H9 (cell line): ENCODE data around the gene GPR153. TPM values are rescaled to one million over a fixed set of nuclear protein-coding genes. Genes with fewer than 3 reads are reported as not detected.

ENCODE experiments used
- DNase-seq: peaks from one replicate; pipeline ENCODE4 v3.0.0-alpha.2; 2017
- H2AFZ ChIP-seq: one replicate; pipeline ENCODE4 v1.6.1; 2013; ENCODE audit warnings: mild to moderate bottlenecking, low read length, control low read depth, moderate library complexity
- H2AK5ac ChIP-seq: 2 replicates; pipeline ENCODE4 v1.6.1; 2013; ENCODE audit warnings: low read length, control low read depth, mixed read lengths; ENCODE audit not compliant: insufficient read length
- H2BK120ac ChIP-seq: one replicate; pipeline ENCODE4 v1.6.1; 2013; ENCODE audit warnings: low read depth, mild to moderate bottlenecking, low read length, control low read depth, inconsistent platforms; ENCODE audit not compliant: poor library complexity, severe bottlenecking
- H2BK12ac ChIP-seq: 2 replicates; pipeline ENCODE4 v1.6.1; 2013; ENCODE audit warnings: low read length, control low read depth, mixed read lengths, low read depth; ENCODE audit not compliant: insufficient read length
- H2BK15ac ChIP-seq: 2 replicates; pipeline ENCODE4 v1.6.1; 2013; ENCODE audit warnings: low read depth, low read length, control low read depth
- H2BK20ac ChIP-seq: one replicate; pipeline ENCODE4 v1.6.1; 2013; ENCODE audit warnings: low read depth, mild to moderate bottlenecking, low read length, control low read depth, inconsistent platforms; ENCODE audit not compliant: poor library complexity, severe bottlenecking
- H2BK5ac ChIP-seq: 2 replicates; pipeline ENCODE4 v1.6.1; 2013; ENCODE audit warnings: low read length, control low read depth, mixed read lengths; ENCODE audit not compliant: insufficient read length
- H3K14ac ChIP-seq: 2 replicates; pipeline ENCODE4 v1.6.1; 2013; ENCODE audit warnings: low read length, control low read depth; ENCODE audit not compliant: insufficient read depth
- H3K18ac ChIP-seq: 2 replicates; pipeline ENCODE4 v1.6.1; 2013; ENCODE audit warnings: low read depth, mild to moderate bottlenecking, mixed read lengths, low read length, control low read depth; ENCODE audit not compliant: insufficient read length
- H3K23ac ChIP-seq: 2 replicates; pipeline ENCODE4 v1.6.1; 2013; ENCODE audit warnings: low read length, control low read depth, mixed read lengths, low read depth; ENCODE audit not compliant: insufficient read length
- H3K23me2 ChIP-seq: 2 replicates; pipeline ENCODE4 v1.6.1; 2013; ENCODE audit warnings: low read depth, mild to moderate bottlenecking, mixed read lengths, low read length, control low read depth; ENCODE audit not compliant: insufficient read length, poor library complexity, severe bottlenecking
- H3K27ac ChIP-seq: 2 replicates; pipeline ENCODE4 v1.5.1; 2013; ENCODE audit warnings: low read length, control low read depth, mixed read lengths, low read depth; ENCODE audit not compliant: insufficient read length
- H3K27me3 ChIP-seq: 2 replicates; pipeline ENCODE4 v1.6.1; 2013; ENCODE audit warnings: low read length, control low read depth, inconsistent platforms; ENCODE audit not compliant: insufficient read depth
- H3K4ac ChIP-seq: 2 replicates; pipeline ENCODE4 v1.6.1; 2013; ENCODE audit warnings: low read depth, mild to moderate bottlenecking, control low read depth, inconsistent platforms, low read length, moderate library complexity
- H3K4me1 ChIP-seq: 2 replicates; pipeline ENCODE4 v1.6.1; 2013; ENCODE audit warnings: low read length, control low read depth, inconsistent platforms; ENCODE audit not compliant: insufficient read depth
- H3K4me2 ChIP-seq: 2 replicates; pipeline ENCODE4 v1.6.1; 2013; ENCODE audit warnings: low read length, control low read depth, mixed read lengths; ENCODE audit not compliant: insufficient read length, insufficient read depth
- H3K56ac ChIP-seq: 2 replicates; pipeline ENCODE4 v1.6.1; 2013; ENCODE audit warnings: low read depth, mild to moderate bottlenecking, mixed read lengths, low read length, control low read depth; ENCODE audit not compliant: insufficient read length
- H3K79me1 ChIP-seq: 2 replicates; pipeline ENCODE4 v1.6.1; 2013; ENCODE audit warnings: low read depth, mild to moderate bottlenecking, moderate library complexity, low read length, control low read depth, inconsistent platforms; ENCODE audit not compliant: insufficient read depth, poor library complexity, severe bottlenecking
- H3K79me2 ChIP-seq: 2 replicates; pipeline ENCODE4 v1.6.1; 2013; ENCODE audit warnings: low read length, control low read depth, inconsistent platforms; ENCODE audit not compliant: insufficient read depth
- H3K9ac ChIP-seq: 2 replicates; pipeline ENCODE4 v1.6.1; 2013; ENCODE audit warnings: low read length, control low read depth, mixed read lengths; ENCODE audit not compliant: insufficient read length; ENCODE audit errors: extremely low read depth
- H3K9me3 ChIP-seq: one replicate; pipeline ENCODE4 v1.6.1; 2013; ENCODE audit warnings: low read depth, low read length, inconsistent platforms; ENCODE audit not compliant: control insufficient read depth
- H3T11ph ChIP-seq: one replicate; pipeline ENCODE4 v1.6.1; 2013; ENCODE audit warnings: mild to moderate bottlenecking, low read length, control low read depth, inconsistent platforms
- H4K20me1 ChIP-seq: one replicate; pipeline ENCODE4 v1.6.1; 2013; ENCODE audit not compliant: control insufficient read depth, insufficient read length, insufficient read depth
- H4K5ac ChIP-seq: 2 replicates; pipeline ENCODE4 v1.6.1; 2013; ENCODE audit warnings: low read depth, mild to moderate bottlenecking, mixed read lengths, low read length, control low read depth; ENCODE audit not compliant: insufficient read length
- H4K8ac ChIP-seq: replicated peaks from 2 replicates; pipeline ENCODE4 v1.6.1; 2013; ENCODE audit warnings: low read length, control low read depth, mixed read lengths, low read depth; ENCODE audit not compliant: insufficient read length
- H4K91ac ChIP-seq: 2 replicates; pipeline ENCODE4 v1.6.1; 2013; ENCODE audit warnings: low read depth, mild to moderate bottlenecking, moderate library complexity, mixed read lengths, low read length, control low read depth; ENCODE audit not compliant: insufficient read length
- H3K27ac Mint-ChIP-seq, 3 experiments: 2 replicates in 2 of 3; 3 replicates in 1 of 3; pipeline ENCODE4 v1.8.0; 2020 to 2021; ENCODE audit warnings: mixed read lengths in 3 of 3, mild to moderate bottlenecking in 1 of 3, moderate library complexity in 1 of 3
- H3K27me3 Mint-ChIP-seq: 2 replicates; pipeline ENCODE4 v1.8.0; 2021; ENCODE audit warnings: low read depth, mild to moderate bottlenecking, moderate library complexity, mixed read lengths
- H3K36me3 Mint-ChIP-seq, 3 experiments: 2 replicates in 2 of 3; 3 replicates in 1 of 3; pipeline ENCODE4 v1.8.0; 2020 to 2021; ENCODE audit warnings: low read depth in 3 of 3, mixed read lengths in 3 of 3; ENCODE audit not compliant: insufficient read depth in 1 of 3
- H3K4me1 Mint-ChIP-seq, 2 experiments: 2 replicates each; pipeline ENCODE4 v1.8.0; 2020; ENCODE audit warnings: mixed read lengths in 2 of 2
- H3K4me3 Mint-ChIP-seq, 2 experiments: 2 replicates in 1 of 2; 3 replicates in 1 of 2; pipeline ENCODE4 v1.8.0; 2020 to 2021; ENCODE audit warnings: mild to moderate bottlenecking in 2 of 2, mixed read lengths in 2 of 2, moderate library complexity in 1 of 2
- H3K9me3 Mint-ChIP-seq, 2 experiments: 2 replicates in 1 of 2; 3 replicates in 1 of 2; pipeline ENCODE4 v1.8.0; 2020; ENCODE audit warnings: mild to moderate bottlenecking in 2 of 2, mixed read lengths in 2 of 2, moderate library complexity in 1 of 2
- WGBS: extraction: QIAGEN DNeasy Blood & Tissue Kit; methylation state at CpG from one replicate; pipeline ENCODE4 v1.1.7; 2013; ENCODE audit warnings: missing lambda C conversion rate, low lambda C conversion rate, mixed read lengths; ENCODE audit not compliant: insufficient read length; ENCODE audit errors: extremely low coverage; 5-methylcytosine and 5-hydroxymethylcytosine counted together
- total RNA-seq: library from RNA; stranded (reverse); gene quantifications from 2 replicates; pipeline ENCODE4 v1.2.1, GENCODE V29; 2021
- TF ChIP-seq, protein P1 (sequence below): fragments of 200-600 bp; sonication (generic); conservative IDR thresholded peaks from 3 replicates; pipeline ENCODE4 v1.8.0; 2021; ENCODE audit warnings: antibody characterized with exemption, mild to moderate bottlenecking

GPR153 gene
- total RNA-seq, 1 experiment from 2014 or later = 8.9 TPM

DNA sequence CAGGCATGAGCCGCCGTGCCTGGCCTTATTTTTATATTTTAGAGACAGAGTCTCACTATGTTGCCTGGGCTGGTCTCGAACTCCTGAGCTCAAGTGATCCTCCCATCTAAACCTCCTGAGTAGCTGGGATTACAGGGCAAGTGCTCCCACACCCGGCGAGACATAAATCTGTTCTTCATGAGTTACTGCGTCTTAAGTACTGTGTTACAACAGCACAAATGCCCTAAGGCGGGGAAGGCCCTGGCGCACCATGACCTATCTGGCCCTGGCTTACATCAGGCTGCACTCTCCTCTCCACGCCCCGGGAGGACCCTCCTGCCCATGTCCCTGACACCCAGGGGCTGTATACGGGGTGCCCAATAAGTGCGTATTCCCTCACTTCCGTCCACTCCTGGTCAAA is 4.3 kb downstream of the GPR153 start:
- no peak overlapping the region for H3K27ac ChIP-seq
- H2BK12ac ChIP-seq = no peak overlapping the region
- H3K4me1 Mint-ChIP-seq = peaks cover 0 to 7% of the 10 kb centered on the region in 2 experiments; a peak in 2 of 4 replicates
- peaks cover 48% of the 10 kb centered on the region for H3K27me3 Mint-ChIP-seq
- no peak overlapping the region for H4K91ac ChIP-seq
- H3K23ac ChIP-seq = no peak overlapping the region
- peaks cover 4% of the 10 kb centered on the region for H3K23me2 ChIP-seq
- H3K18ac ChIP-seq = no peak overlapping the region
- H2BK5ac ChIP-seq = no peak overlapping the region
- no peak overlapping the region for H3T11ph ChIP-seq
- TF ChIP-seq, protein P1, sequence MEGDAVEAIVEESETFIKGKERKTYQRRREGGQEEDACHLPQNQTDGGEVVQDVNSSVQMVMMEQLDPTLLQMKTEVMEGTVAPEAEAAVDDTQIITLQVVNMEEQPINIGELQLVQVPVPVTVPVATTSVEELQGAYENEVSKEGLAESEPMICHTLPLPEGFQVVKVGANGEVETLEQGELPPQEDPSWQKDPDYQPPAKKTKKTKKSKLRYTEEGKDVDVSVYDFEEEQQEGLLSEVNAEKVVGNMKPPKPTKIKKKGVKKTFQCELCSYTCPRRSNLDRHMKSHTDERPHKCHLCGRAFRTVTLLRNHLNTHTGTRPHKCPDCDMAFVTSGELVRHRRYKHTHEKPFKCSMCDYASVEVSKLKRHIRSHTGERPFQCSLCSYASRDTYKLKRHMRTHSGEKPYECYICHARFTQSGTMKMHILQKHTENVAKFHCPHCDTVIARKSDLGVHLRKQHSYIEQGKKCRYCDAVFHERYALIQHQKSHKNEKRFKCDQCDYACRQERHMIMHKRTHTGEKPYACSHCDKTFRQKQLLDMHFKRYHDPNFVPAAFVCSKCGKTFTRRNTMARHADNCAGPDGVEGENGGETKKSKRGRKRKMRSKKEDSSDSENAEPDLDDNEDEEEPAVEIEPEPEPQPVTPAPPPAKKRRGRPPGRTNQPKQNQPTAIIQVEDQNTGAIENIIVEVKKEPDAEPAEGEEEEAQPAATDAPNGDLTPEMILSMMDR = no peak
- no peaks in the 10 kb centered on the region for H3K9me3 Mint-ChIP-seq
- no peak overlapping the region for H3K4ac ChIP-seq
- no peak overlapping the region for H4K5ac ChIP-seq
- no peaks in the 10 kb centered on the region for H3K79me2 ChIP-seq
- no peaks in the 10 kb centered on the region for H3K9me3 ChIP-seq
- no peaks in the 10 kb centered on the region for H3K4me1 ChIP-seq
- H3K4me3 Mint-ChIP-seq = no peak overlapping the region
- H2AFZ ChIP-seq = no peak overlapping the region
- DNase-seq = no peak
- no peaks in the 10 kb centered on the region for H3K79me1 ChIP-seq
- H3K4me2 ChIP-seq = no peak overlapping the region
- no CpG with 5 or more reads among the region's 13 CpGs for WGBS
- no peak overlapping the region for H3K9ac ChIP-seq
- H2BK20ac ChIP-seq = no peak overlapping the region
- H4K8ac ChIP-seq = no peak overlapping the region
- H3K27ac Mint-ChIP-seq = no peak overlapping the region
- no peak overlapping the region for H2AK5ac ChIP-seq
- H3K27me3 ChIP-seq = peaks cover 7% of the 10 kb centered on the region; the same call in 1 of the 2 replicates
- H3K14ac ChIP-seq = no peak overlapping the region
- no peak overlapping the region for H2BK15ac ChIP-seq
- peaks cover 0 to 3% (median 2%) of the 10 kb centered on the region in 3 experiments; a peak in 5 of 7 replicates for H3K36me3 Mint-ChIP-seq
- H4K20me1 ChIP-seq = no peaks in the 10 kb centered on the region
- no peak overlapping the region for H3K56ac ChIP-seq
- H2BK120ac ChIP-seq = no peak overlapping the region
